HepG2 (cell line): ENCODE data around the gene TEKT5. TPM values are rescaled to one million over a fixed set of nuclear protein-coding genes. Genes with fewer than 3 reads are reported as not detected.

Experiments used
- EHMT2 ChIP-seq: fragments of 200-600 bp; sonication (generic); IDR thresholded peaks from 2 replicates; pipeline ENCODE4 v1.7.0; 2017; ENCODE audit warnings: antibody characterized with exemption, low read depth, low read length, borderline replicate concordance
- FOSL1 ChIP-seq: sonication (generic); formaldehyde crosslinking; IDR thresholded peaks from 2 replicates; pipeline ENCODE4 v1.9.0; 2021; ENCODE audit warnings: missing genetic modification reagents, borderline replicate concordance
- JDP2 ChIP-seq: sonication (generic); formaldehyde crosslinking; IDR thresholded peaks from 2 replicates; pipeline ENCODE4 v1.8.1; 2022; ENCODE audit warnings: missing genetic modification reagents, borderline replicate concordance
- KMT2A ChIP-seq: sonication (generic); formaldehyde crosslinking; IDR thresholded peaks from 2 replicates; pipeline ENCODE4 v1.4.0; 2020; ENCODE audit warnings: missing genetic modification reagents
- MIXL1 ChIP-seq: IDR thresholded peaks from 2 replicates; pipeline ENCODE4 v1.6.1; 2016
- MTF1 ChIP-seq: sonication (generic); formaldehyde crosslinking; IDR thresholded peaks from 2 replicates; pipeline ENCODE4 v1.5.0; 2020; ENCODE audit warnings: missing genetic modification reagents
- ZNF768 ChIP-seq: sonication (generic); formaldehyde crosslinking; IDR thresholded peaks from 2 replicates; pipeline ENCODE4 v1.4.0; 2020; ENCODE audit warnings: missing genetic modification reagents
- ZNF878 ChIP-seq: sonication (generic); formaldehyde crosslinking; IDR thresholded peaks from 2 replicates; pipeline ENCODE4 v1.8.1; 2023; ENCODE audit warnings: mild to moderate bottlenecking, missing genetic modification reagents, moderate library complexity
- polyA plus RNA-seq, 8 experiments: library from polyadenylated mRNA; depleted of rRNA in 3 of 8; stranded (reverse) in 7 of 8; unstranded in 1 of 8; fragments of >200 nt; fragmentation: Illumina TruSeq in 4 of 8; extraction: Trizol in 4 of 8; gene quantifications; 2 replicates each; pipeline versions ENCODE4 v1.2.1 to v1.2.3, GENCODE V29; 2011 to 2016; ENCODE audit warnings: low read depth in 4 of 8, missing spikeins in 1 of 8, mixed read lengths in 1 of 8; ENCODE audit not compliant: insufficient read depth in 1 of 8
- total RNA-seq, 5 experiments: library from RNA; depleted of rRNA; stranded (reverse); fragments of >200 nt; fragmentation: Illumina TruSeq; extraction: Trizol; gene quantifications; 2 replicates each; pipeline ENCODE4 v1.2.3, GENCODE V29; 2016; ENCODE audit warnings: low read depth in 1 of 5
- TF ChIP-seq, protein P1 (sequence below): IDR thresholded peaks from 2 replicates; pipeline ENCODE4 v1.6.1; 2012; ENCODE audit warnings: low read depth, low read length, improper control_type of control experiment
- TF ChIP-seq, protein P2 (sequence below): sonication (generic); formaldehyde crosslinking; IDR thresholded peaks from 2 replicates; pipeline ENCODE4 v1.4.0; 2020; ENCODE audit warnings: mild to moderate bottlenecking, missing genetic modification reagents
- TF ChIP-seq, protein P3 (sequence below): sonication (generic); formaldehyde crosslinking; IDR thresholded peaks from 2 replicates; pipeline ENCODE4 v1.5.0; 2020; ENCODE audit warnings: mild to moderate bottlenecking, missing genetic modification reagents, borderline replicate concordance
- TF ChIP-seq, protein P4 (sequence below): sonication (generic); formaldehyde crosslinking; IDR thresholded peaks from 2 replicates; pipeline ENCODE4 v1.4.0; 2020; ENCODE audit warnings: missing genetic modification reagents; ENCODE audit errors: not compliant biosample characterization
- TF ChIP-seq, protein P5 (sequence below): sonication (generic); formaldehyde crosslinking; IDR thresholded peaks from 2 replicates; pipeline ENCODE4 v1.9.0; 2021; ENCODE audit warnings: missing genetic modification reagents, borderline replicate concordance

The TEKT5 gene
- total and polyA plus RNA-seq, 2 of the 13 experiments (the other 11 are each of a cell fraction or from before 2014, with no cell fraction given), result 0.16 TPM; not detected in 1

DNA sequence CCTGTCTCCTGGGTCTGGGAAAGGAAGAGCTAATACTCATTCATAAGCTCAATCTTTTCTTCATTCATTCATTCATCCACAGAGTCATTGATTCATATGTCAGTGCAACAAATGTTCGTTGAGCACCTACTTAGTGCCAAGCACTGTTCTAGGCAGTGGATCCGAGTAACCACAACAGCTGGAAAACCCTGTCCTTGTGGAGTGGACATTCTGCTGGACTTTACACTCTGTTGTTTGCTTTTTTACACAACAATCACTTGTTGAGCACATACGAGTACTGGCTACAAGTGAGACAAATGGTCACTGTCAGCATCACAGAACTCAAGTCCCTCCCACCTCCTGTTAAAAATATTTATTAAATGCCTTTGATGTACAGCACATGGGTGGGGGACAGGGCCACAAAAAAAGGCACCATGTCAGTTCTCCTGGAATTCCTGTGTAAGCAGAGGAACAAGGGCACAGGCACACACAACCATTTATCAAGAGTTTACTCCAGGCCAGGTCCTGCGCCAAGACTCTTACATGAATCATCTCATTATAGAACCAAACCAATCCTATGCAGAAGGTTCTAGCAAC lies 46.9 kb downstream of the TEKT5 start (continued):
- TF ChIP-seq, protein P1, sequence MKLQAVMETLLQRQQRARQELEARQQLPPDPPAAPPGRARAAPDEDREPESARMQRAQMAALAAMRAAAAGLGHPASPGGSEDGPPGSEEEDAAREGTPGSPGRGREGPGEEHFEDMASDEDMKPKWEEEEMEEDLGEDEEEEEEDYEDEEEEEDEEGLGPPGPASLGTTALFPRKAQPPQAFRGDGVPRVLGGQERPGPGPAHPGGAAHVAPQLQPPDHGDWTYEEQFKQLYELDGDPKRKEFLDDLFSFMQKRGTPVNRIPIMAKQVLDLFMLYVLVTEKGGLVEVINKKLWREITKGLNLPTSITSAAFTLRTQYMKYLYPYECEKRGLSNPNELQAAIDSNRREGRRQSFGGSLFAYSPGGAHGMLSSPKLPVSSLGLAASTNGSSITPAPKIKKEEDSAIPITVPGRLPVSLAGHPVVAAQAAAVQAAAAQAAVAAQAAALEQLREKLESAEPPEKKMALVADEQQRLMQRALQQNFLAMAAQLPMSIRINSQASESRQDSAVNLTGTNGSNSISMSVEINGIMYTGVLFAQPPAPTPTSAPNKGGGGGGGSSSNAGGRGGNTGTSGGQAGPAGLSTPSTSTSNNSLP, result peak; percentile 98
- TF ChIP-seq KMT2A (CRISPR knock-in tag), result peak; percentile 59; the same call in 1 of the 2 replicates
- TF ChIP-seq, protein P2, sequence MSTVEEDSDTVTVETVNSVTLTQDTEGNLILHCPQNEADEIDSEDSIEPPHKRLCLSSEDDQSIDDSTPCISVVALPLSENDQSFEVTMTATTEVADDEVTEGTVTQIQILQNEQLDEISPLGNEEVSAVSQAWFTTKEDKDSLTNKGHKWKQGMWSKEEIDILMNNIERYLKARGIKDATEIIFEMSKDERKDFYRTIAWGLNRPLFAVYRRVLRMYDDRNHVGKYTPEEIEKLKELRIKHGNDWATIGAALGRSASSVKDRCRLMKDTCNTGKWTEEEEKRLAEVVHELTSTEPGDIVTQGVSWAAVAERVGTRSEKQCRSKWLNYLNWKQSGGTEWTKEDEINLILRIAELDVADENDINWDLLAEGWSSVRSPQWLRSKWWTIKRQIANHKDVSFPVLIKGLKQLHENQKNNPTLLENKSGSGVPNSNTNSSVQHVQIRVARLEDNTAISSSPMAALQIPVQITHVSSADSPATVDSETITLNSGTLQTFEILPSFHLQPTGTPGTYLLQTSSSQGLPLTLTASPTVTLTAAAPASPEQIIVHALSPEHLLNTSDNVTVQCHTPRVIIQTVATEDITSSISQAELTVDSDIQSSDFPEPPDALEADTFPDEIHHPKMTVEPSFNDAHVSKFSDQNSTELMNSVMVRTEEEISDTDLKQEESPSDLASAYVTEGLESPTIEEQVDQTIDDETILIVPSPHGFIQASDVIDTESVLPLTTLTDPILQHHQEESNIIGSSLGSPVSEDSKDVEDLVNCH (CRISPR knock-in tag), result peak; percentile 72; the same call in 1 of the 2 replicates
- TF ChIP-seq ZNF768 (CRISPR knock-in tag), result no peak
- TF ChIP-seq, protein P3, sequence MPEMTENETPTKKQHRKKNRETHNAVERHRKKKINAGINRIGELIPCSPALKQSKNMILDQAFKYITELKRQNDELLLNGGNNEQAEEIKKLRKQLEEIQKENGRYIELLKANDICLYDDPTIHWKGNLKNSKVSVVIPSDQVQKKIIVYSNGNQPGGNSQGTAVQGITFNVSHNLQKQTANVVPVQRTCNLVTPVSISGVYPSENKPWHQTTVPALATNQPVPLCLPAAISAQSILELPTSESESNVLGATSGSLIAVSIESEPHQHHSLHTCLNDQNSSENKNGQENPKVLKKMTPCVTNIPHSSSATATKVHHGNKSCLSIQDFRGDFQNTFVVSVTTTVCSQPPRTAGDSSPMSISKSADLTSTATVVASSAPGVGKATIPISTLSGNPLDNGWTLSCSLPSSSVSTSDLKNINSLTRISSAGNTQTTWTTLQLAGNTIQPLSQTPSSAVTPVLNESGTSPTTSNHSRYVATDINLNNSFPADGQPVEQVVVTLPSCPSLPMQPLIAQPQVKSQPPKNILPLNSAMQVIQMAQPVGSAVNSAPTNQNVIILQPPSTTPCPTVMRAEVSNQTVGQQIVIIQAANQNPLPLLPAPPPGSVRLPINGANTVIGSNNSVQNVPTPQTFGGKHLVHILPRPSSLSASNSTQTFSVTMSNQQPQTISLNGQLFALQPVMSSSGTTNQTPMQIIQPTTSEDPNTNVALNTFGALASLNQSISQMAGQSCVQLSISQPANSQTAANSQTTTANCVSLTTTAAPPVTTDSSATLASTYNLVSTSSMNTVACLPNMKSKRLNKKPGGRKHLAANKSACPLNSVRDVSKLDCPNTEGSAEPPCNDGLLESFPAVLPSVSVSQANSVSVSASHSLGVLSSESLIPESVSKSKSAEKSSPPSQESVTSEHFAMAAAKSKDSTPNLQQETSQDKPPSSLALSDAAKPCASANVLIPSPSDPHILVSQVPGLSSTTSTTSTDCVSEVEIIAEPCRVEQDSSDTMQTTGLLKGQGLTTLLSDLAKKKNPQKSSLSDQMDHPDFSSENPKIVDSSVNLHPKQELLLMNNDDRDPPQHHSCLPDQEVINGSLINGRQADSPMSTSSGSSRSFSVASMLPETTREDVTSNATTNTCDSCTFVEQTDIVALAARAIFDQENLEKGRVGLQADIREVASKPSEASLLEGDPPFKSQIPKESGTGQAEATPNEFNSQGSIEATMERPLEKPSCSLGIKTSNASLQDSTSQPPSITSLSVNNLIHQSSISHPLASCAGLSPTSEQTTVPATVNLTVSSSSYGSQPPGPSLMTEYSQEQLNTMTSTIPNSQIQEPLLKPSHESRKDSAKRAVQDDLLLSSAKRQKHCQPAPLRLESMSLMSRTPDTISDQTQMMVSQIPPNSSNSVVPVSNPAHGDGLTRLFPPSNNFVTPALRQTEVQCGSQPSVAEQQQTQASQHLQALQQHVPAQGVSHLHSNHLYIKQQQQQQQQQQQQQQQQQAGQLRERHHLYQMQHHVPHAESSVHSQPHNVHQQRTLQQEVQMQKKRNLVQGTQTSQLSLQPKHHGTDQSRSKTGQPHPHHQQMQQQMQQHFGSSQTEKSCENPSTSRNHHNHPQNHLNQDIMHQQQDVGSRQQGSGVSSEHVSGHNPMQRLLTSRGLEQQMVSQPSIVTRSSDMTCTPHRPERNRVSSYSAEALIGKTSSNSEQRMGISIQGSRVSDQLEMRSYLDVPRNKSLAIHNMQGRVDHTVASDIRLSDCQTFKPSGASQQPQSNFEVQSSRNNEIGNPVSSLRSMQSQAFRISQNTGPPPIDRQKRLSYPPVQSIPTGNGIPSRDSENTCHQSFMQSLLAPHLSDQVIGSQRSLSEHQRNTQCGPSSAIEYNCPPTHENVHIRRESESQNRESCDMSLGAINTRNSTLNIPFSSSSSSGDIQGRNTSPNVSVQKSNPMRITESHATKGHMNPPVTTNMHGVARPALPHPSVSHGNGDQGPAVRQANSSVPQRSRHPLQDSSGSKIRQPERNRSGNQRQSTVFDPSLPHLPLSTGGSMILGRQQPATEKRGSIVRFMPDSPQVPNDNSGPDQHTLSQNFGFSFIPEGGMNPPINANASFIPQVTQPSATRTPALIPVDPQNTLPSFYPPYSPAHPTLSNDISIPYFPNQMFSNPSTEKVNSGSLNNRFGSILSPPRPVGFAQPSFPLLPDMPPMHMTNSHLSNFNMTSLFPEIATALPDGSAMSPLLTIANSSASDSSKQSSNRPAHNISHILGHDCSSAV (CRISPR knock-in tag), result peak; percentile 73; the same call in 1 of the 2 replicates
- TF ChIP-seq EHMT2, result peak; percentile 91
- TF ChIP-seq MTF1 (CRISPR knock-in tag), result no peak
- TF ChIP-seq, protein P4, sequence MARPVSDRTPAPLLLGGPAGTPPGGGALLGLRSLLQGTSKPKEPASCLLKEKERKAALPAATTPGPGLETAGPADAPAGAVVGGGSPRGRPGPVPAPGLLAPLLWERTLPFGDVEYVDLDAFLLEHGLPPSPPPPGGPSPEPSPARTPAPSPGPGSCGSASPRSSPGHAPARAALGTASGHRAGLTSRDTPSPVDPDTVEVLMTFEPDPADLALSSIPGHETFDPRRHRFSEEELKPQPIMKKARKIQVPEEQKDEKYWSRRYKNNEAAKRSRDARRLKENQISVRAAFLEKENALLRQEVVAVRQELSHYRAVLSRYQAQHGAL (CRISPR knock-in tag), result no peak
- no peak; the same call in 1 of the 2 replicates for TF ChIP-seq JDP2 (CRISPR knock-in tag)
- TF ChIP-seq ZNF878 (CRISPR knock-in tag), result peak; percentile 99
- peak; percentile 99 for TF ChIP-seq MIXL1 (CRISPR knock-in tag)
- no peak for TF ChIP-seq FOSL1 (CRISPR knock-in tag)
- TF ChIP-seq, protein P5, sequence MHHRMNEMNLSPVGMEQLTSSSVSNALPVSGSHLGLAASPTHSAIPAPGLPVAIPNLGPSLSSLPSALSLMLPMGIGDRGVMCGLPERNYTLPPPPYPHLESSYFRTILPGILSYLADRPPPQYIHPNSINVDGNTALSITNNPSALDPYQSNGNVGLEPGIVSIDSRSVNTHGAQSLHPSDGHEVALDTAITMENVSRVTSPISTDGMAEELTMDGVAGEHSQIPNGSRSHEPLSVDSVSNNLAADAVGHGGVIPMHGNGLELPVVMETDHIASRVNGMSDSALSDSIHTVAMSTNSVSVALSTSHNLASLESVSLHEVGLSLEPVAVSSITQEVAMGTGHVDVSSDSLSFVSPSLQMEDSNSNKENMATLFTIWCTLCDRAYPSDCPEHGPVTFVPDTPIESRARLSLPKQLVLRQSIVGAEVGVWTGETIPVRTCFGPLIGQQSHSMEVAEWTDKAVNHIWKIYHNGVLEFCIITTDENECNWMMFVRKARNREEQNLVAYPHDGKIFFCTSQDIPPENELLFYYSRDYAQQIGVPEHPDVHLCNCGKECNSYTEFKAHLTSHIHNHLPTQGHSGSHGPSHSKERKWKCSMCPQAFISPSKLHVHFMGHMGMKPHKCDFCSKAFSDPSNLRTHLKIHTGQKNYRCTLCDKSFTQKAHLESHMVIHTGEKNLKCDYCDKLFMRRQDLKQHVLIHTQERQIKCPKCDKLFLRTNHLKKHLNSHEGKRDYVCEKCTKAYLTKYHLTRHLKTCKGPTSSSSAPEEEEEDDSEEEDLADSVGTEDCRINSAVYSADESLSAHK, result peak; percentile 88; the same call in 1 of the 2 replicates
